ENCODE measurements around the gene OSBPL10.
"Not testable (repeated sequence)": the region's sequence is repeated elsewhere in the genome, so short reads cannot be mapped to it uniquely, and the experiment has no call there.

The OSBPL10 gene

GRCh38 chr3:31704591-31705179, 276.4 kb downstream of the OSBPL10 start:
- DNase-seq (ENCODE audit: low read depth) = no peak

GRCh38 chr3:31704156-31704555, 276.9 kb downstream of the OSBPL10 start:
- no peak for DNase-seq (ENCODE audit: low read depth)

DNA sequence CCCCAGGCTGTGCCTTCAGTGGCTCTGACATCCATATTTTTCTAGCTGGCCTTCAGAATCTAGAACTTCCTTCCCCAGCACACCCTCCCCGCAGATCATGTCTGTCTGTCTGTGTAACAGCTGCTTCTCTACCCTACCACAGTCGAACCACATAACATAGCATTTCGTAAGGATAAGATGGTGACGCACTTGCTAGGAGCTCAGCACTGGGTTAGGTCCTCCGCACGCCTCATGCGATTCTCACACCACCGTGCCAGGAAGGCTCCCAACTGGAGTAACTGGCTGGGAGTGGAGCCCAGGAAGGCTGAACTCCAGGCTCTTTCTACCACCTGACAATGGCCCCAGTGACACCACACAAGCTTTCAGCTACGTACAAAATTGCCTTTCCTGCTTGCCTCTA, 279.8 kb downstream of the OSBPL10 start:
- no peak for DNase-seq (ENCODE audit: low read depth)

DNA sequence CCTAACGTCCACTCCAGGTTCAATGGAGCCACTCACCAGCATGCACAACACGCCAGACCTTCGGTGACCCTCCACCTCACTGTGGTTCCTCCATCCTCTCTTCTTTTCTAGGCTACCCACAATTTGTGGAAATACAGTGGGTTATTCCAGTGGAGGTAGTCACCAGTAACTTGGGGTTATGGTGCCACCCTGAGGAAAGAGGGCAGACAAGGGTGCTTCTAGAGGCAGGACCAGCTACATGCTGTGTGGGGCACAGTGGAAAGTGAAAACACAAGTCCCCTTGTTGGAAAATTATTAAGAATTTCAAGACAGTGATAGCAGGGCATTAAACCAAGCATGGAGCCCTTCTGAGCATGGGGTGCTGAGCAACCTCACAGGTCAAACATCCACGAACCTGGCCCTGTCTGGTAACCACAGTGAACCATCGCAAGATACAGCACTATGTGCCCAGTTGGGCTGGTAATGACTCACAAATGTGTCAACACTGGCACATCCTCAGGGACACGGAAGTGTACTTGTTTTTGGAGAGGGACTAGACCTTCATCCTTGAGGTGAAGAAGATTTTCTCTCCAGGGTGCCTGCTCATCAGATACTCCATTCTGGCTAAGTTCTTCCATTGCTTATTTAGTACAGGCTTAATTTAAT, 281.6 kb downstream of the OSBPL10 start:
- no peak for DNase-seq (ENCODE audit: low read depth)

DNA sequence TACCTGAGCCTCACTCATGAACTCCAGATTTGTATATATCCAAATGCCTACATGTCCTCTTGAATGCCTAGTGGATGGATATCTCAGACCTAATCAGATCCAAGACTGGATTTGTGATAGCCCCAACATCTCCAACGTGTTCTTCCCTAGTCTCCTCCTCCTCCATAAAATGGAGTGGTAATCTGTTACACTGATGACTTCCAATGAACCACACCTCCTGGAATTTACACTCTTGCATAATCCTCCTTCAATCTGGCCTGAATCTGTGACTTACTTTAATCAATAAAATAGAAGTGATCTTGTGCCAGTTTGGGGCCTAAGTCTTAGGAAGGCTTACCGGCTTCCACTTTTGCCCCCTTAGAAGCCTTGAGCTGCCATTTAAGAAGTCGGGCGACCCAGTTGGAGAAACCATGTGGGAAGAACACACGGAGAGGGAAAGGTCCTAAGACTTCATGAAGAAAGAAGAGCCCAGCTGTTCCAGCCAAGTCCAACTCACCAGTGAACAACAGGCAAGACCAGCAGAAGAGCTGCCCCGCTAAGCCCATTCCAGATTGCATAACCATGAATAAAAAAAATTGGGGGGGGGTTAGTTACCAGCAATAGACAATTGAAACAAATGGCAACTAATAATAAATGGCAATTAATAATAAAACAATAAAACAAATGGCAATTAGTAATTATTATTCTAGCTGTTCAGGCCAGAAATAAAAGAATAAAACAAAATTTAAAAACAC, 284.1 kb downstream of the OSBPL10 start:
- no peak for DNase-seq (ENCODE audit: low read depth)

- DNase-seq (ENCODE audit: low read depth) = no peak
Measured at GRCh38 chr3:31696009-31696297, 285.1 kb downstream of the OSBPL10 start.

- no peak for DNase-seq (ENCODE audit: low read depth)
Measured at GRCh38 chr3:31695280-31696008, 285.6 kb downstream of the OSBPL10 start.

DNA sequence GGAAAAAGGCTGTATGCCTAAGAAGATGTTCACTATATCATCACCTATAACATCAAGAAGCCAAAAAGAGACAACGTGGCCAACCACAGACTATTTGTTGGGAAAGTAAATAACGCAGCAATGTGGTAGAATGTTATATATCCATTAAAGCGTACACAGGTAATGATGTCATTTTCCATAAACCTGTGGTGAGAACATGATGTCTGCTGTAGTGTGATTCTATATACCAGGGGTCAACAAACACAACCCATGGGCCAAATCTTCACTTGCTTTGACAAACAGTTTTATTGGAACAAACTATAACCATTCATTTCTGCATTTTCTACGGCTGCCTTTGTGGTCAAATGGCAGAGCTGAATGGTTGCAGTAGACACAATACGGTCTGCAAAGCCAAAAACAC, 287.7 kb downstream of the OSBPL10 start:
- no peak for DNase-seq (ENCODE audit: low read depth)

GRCh38 chr3:31692751-31693150, 288.3 kb downstream of the OSBPL10 start:
- DNase-seq (ENCODE audit: low read depth) = no peak

- no peak for DNase-seq (ENCODE audit: low read depth)
Measured at GRCh38 chr3:31690771-31691170, 290.3 kb downstream of the OSBPL10 start.

DNA sequence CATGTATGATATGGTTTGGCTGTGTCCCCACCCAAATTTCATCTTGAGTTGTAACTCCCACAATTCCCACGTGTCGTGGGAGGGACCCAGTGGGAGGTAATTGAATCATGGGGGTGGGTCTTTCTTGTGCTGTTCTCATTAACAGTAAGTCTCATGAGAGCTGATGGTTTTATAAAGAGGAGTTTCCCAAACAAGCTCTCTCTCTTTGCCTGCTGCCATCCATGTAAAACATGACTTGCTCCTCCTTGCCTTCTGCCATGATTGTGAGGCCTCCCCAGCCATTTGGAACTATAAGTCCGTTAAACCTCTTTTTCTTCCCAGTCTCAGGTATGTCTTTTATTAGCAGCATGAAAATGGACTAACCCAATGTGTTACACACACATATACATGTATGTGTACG, 291.5 kb downstream of the OSBPL10 start:
- DNase-seq (ENCODE audit: low read depth) = not testable (repeated sequence)

GRCh38 chr3:31688984-31689383, 292.1 kb downstream of the OSBPL10 start:
- DNase-seq (ENCODE audit: low read depth) = no peak

DNA sequence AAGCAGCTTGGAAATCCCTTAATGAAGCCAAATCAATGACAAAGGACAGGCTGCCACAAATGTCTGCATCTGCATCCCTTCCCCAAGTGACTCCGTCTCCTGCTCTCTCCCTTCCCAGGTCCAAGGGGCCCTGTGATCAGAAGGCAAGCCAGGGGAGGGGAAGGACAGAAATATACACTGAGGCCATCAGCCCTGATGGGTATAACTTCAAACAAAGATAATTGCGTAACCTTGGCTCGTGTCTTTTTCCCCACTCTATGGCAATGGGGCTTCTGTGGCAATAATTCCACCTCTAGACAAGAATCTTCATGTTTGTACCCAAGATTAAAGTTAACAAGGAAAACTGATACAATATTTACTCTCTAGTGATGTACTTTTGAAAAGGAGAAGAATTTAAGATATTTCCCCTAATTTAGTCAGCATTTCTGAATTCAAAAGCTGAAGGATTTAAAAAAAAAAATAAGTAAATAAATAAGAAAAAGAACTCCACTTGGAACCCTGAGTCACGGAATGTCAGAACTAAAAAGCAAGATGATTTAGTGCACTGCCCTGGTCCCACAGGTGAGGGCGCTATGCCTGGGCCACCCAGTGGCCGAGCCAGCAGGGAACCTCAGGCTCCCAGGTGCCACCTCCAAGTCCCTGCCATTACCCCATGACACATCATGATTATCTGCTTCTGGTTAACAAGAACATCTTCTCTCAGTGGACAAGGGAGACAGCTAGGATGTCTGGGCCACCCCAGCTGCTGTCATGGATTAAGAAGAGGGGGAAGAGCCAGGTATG, 293.9 kb downstream of the OSBPL10 start:
- DNase-seq (ENCODE audit: low read depth) = no peak

DNA sequence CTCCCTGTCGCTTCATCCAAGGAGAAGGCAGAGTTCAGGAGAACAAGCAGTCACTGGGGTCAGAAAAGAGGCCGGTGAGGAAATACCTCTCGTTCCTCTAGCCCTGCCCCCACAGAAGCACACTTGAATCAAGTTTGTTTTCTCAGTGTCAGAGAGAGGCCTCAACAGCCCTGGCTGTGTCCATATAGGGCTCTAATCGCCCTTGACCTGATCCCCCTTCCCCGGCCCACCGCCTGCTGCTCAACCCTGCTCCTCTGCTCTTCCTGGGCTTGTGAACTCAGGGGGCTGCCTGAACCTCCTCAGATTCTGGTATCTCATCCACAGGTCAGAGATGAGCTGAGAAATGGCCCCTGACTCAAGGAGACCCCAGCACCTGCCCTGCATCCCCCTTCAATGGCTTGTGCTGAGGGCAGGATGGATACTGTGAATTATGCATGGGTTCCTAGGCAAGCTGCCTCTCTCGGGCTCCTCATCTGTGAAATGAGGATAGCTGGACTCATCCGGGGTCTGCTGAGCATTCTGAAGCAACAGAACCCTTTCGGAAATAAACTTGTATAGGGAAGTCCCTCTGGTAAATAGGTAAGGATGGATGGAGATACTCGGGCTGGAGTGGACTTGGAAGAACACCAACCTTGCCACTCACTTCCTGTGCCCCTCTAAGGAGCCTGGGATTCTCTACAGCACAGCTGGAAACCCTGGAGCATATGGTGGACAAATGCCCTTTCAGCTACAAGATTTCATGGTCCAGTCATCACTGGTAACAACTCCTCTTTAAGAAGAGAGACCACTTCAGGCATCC, 300.8 kb downstream of the OSBPL10 start:
- DNase-seq (ENCODE audit: low read depth) = no peak

- DNase-seq (ENCODE audit: low read depth) = no peak
Measured at GRCh38 chr3:31676556-31676955, 304.5 kb downstream of the OSBPL10 start.

- DNase-seq (ENCODE audit: low read depth) = no peak
Measured at GRCh38 chr3:31673950-31674349, 307.1 kb downstream of the OSBPL10 start.

DNA sequence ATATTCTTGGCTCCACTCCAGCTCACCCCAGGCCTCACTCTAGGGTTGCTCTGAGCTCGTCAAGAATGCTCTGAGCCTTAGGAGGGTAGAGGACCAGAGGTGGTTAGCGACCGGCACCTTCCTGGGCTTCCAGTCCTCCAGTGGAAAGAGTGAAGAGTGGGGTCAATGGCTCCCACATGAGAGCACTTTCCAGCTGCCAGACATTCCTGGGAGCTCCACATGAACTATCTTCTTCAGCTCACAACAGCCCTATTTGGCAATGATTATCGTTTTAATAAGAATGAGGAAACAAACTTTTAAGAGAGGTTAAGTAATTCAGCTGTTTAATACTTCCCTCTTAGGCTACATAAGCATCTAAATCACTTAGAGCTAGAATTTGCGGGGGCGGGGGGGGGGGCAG, 309.1 kb downstream of the OSBPL10 start:
- DNase-seq (ENCODE audit: low read depth) = no peak

DNA sequence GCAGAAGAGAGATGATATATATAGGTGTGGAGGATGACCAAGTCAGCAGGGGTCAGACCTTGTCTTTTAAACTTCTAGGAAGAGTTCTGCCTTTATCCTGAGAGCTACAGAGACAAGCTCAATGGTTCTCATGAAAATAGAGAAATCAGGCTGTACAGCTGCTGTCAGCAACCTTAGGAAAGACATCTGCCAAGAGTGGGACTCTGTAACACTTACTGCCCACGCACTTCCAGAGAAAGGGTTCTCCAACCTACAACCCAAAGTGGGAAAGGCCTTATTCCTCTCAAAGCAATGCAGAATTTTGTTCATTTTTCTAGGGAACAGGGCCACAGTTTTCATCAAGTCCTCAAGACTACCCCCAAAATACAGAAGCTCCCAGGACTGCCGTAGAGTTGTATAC, 309.6 kb downstream of the OSBPL10 start:
- DNase-seq (ENCODE audit: low read depth) = no peak

- no peak for DNase-seq (ENCODE audit: low read depth)
Measured at GRCh38 chr3:31670722-31671121, 310.3 kb downstream of the OSBPL10 start.

DNA sequence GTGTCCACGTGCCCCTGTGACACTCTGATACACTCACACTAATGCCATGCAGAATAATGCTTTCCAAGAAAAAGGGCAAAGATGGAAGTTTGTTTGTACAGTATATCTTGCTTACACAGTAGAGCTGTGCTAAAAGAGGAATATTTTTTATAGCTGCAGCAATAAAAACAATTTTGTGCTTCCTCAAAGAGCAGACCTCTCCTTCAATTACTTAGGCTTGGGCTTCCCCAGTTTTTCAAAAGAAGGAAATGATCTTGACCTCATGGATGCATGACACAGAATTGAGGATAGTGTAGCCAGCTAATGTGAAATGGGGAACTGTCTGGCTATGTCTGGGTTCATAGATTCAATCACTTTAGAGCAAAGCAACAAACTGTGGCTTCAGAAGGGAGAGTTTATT, 310.9 kb downstream of the OSBPL10 start:
- no peak for DNase-seq (ENCODE audit: low read depth)

- no peak for DNase-seq (ENCODE audit: low read depth)
Measured at GRCh38 chr3:31668242-31668641, 312.8 kb downstream of the OSBPL10 start.
